AG10803 (cell line): ENCODE data around the gene ARHGEF11.

ENCODE experiments used
- DNase-seq: peaks from one replicate; pipeline ENCODE4 v3.0.0; 2010; ENCODE audit warnings: low read depth
- H3K4me3 ChIP-seq: 2 replicates; pipeline ENCODE4 v1.5.1; 2011; ENCODE audit warnings: mild to moderate bottlenecking, low read length, control low read depth
- TF ChIP-seq, protein P1 (sequence below): conservative IDR thresholded peaks from 2 replicates; pipeline ENCODE4 v1.5.1; 2011; ENCODE audit warnings: mild to moderate bottlenecking, low read length, control low read depth, inconsistent platforms

ARHGEF11 gene

DNA sequence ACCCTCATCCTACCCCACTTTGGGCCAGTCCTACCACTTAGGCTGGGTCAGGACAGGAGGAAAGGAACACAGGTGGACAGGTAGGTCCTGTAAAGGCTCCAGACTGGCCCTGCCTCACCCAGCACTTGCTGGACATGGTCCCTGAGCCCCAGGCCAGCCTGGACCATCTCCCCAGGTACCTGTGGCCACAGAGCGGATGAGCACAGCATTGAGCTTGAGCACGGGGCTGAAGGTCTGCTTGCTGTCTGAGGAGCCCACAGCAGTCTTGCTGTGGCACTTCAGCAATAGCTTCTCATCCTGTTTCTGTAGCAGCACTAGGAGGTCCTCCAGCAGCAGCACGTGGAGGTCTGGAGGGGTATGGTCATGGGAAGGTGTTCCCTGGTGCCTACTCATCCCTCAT is 101.8 kb downstream of the ARHGEF11 start:
- no peak for DNase-seq
- TF ChIP-seq, protein P1, sequence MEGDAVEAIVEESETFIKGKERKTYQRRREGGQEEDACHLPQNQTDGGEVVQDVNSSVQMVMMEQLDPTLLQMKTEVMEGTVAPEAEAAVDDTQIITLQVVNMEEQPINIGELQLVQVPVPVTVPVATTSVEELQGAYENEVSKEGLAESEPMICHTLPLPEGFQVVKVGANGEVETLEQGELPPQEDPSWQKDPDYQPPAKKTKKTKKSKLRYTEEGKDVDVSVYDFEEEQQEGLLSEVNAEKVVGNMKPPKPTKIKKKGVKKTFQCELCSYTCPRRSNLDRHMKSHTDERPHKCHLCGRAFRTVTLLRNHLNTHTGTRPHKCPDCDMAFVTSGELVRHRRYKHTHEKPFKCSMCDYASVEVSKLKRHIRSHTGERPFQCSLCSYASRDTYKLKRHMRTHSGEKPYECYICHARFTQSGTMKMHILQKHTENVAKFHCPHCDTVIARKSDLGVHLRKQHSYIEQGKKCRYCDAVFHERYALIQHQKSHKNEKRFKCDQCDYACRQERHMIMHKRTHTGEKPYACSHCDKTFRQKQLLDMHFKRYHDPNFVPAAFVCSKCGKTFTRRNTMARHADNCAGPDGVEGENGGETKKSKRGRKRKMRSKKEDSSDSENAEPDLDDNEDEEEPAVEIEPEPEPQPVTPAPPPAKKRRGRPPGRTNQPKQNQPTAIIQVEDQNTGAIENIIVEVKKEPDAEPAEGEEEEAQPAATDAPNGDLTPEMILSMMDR, result no peak
- H3K4me3 ChIP-seq, result no peak overlapping the region

DNA sequence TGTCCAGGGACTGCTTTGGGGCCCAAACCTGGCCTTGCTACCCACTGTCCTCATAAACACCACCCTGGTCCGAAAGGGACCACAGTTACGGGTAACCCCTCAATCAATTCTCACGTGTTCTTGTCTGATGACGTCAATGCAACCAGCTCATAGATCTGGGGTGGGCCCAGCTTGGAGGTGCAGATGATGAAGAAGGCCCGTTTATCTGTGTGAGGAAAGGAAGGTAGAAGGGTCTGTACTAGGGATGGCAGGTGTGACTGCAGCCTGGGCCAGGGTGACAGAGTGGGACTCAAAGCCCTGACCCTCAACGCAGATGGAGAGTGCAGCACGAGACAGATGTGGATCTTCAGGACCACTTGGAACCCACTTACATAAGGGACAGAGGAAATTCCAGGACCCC is 103.0 kb downstream of the ARHGEF11 start:
- no peak for DNase-seq
- TF ChIP-seq, protein P1, result no peak
- no peak overlapping the region for H3K4me3 ChIP-seq

DNA sequence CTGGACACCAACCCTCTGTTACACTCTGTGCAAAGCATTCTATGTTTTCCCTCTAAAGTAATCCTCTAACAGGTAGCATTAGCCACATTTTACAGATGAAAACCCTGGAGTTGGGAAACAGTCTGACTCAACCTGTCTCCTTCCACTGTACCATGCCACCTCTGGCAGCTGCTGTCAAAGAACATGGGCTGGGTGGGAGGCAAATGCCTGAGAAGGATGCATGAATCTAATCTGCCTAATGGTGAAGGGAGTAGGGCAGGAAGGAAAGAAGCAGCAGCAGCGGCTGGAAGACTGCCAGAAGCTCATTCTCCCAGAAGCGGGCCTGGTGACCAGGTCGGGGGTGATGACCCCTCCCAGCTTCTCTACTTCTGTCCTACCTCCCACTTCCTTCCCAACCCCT is 103.4 kb downstream of the ARHGEF11 start:
- H3K4me3 ChIP-seq, result no peak overlapping the region
- TF ChIP-seq, protein P1, result no peak
- no peak for DNase-seq

DNA sequence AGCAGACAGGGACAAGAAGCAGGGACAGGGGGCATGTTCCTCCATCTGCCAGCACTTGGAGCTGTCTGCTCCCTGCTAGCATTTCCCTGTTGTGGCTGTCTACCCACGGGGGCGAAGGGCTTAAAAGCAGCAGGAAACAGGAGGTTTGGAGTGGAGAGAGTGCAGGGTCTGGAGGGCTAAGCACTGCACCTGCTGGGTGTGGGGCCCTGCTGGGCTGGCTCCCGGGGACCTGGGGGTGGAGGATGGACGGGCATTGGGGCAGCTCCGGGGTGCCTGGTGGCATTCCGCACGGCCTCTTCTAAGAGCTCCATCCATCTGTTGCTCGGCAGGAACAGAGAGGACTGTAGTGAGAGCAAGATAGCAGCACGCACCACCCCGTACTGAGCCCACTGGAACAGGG is 103.9 kb downstream of the ARHGEF11 start:
- TF ChIP-seq, protein P1, result no peak
- no peak for DNase-seq
- H3K4me3 ChIP-seq, result no peak overlapping the region

DNA sequence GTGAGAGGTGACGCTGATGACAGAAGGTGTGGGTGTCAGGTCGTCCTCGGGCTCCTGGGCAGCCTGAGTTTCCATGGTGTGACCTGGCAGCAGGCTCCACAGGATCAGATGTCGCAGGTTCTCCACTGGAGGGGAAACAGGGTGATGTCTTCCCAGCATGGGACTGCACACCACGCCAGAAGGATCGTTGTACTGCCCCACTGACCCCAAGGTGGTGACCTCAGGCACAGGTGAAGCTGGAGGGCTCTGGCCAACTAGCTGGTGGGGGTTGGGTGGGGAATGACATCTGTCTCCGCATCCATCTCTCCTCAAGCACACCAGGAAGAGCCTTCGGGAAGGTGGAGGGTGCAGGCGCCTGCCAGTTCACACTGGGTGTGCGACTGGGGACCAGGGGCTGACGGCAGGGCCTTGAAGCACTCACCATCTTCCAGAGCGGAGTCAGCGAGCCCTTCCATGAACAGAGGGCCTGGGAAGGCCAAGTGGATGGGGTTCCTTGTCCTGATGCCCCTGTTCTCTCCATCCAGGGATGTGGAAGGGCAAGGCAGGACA is 105.7 kb downstream of the ARHGEF11 start:
- H3K4me3 ChIP-seq, result no peak overlapping the region
- TF ChIP-seq, protein P1, result no peak
- no peak for DNase-seq

DNA sequence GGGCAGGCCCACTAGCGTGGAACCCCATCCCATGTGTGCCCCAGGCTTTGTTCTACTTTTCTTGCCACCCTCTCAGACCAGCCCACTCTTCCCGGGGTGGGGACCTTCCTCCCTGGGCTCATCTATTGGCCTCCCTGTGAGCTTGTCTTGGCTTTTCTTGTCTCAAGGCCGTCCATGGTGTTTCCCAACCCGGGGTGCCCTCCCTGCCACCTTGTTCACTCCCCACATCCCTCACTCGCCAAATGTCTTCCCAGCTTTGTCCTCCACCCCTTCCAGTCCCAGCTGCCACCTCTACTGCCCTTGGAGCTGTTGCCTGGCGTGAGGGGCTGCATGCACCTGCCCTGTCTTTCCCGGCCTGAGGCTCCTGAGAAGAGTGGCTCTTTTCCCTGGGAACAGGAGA is 106.7 kb downstream of the ARHGEF11 start:
- no peak for DNase-seq
- TF ChIP-seq, protein P1, result no peak
- H3K4me3 ChIP-seq, result no peak overlapping the region

DNA sequence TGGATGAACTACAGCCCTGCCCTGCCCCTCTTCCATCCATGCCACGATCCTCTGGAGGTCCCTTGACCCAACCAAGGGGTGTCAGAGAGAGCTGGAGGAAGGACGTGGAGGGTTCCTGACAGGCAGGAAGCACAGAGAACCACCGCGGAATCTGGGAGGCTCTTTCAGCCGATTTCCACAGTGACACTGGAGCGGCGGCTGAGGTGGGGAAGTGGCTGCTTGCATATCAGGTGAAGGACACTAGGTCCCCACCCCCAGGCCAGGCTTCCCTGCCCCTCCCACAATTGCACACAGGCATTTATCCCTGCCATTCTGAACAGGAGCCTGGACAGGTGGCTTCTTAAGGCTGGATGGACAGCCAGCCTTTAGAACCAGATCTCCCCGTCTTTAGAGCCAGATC is 107.7 kb downstream of the ARHGEF11 start:
- no peak for DNase-seq
- TF ChIP-seq, protein P1, result no peak
- no peak overlapping the region for H3K4me3 ChIP-seq
